ENCODE results near the gene MCC.

MCC gene

GRCh38 chr5:113357696-113358476 lies 130.4 kb downstream of the MCC start:
- no peak overlapping the region for H3K9ac ChIP-seq (ENCODE audit: low read depth in 1 of 2, low read length in 2 of 2)
- no peaks in the 10 kb centered on the region for H3K27me3 ChIP-seq (ENCODE audit: control insufficient read depth in 2 of 2, insufficient read depth in 2 of 2, low read length in 2 of 2)
- H3K4me3 ChIP-seq (ENCODE audit: low read length in 2 of 2), result no peak overlapping the region
- H3K36me3 ChIP-seq (ENCODE audit: control insufficient read depth in 2 of 2, insufficient read depth in 2 of 2, low read length in 2 of 2), result no peaks in the 10 kb centered on the region
- no peaks in the 10 kb centered on the region for H3K4me1 ChIP-seq (ENCODE audit: control insufficient read depth in 2 of 2, insufficient read depth in 2 of 2, low read length in 2 of 2)
- H3K27ac ChIP-seq (ENCODE audit: low read depth in 2 of 2, low read length in 2 of 2), result no peak overlapping the region
- no peaks in the 10 kb centered on the region for H3K9me3 ChIP-seq (ENCODE audit: control insufficient read depth in 2 of 2, low read length in 2 of 2)

- H3K9me3 ChIP-seq (ENCODE audit: control insufficient read depth in 2 of 2, low read length in 2 of 2), result no peaks in the 10 kb centered on the region
- no peaks in the 10 kb centered on the region for H3K4me1 ChIP-seq (ENCODE audit: control insufficient read depth in 2 of 2, insufficient read depth in 2 of 2, low read length in 2 of 2)
Observed at GRCh38 chr5:113356487-113356886, 131.8 kb downstream of the MCC start.

GRCh38 chr5:113354055-113354454 lies 134.2 kb downstream of the MCC start:
- no peaks in the 10 kb centered on the region for H3K27me3 ChIP-seq (ENCODE audit: control insufficient read depth in 2 of 2, insufficient read depth in 2 of 2, low read length in 2 of 2)
- no peaks in the 10 kb centered on the region for H3K9me3 ChIP-seq (ENCODE audit: control insufficient read depth in 2 of 2, low read length in 2 of 2)
- H3K4me1 ChIP-seq (ENCODE audit: control insufficient read depth in 2 of 2, insufficient read depth in 2 of 2, low read length in 2 of 2), result no peaks in the 10 kb centered on the region
- no peak overlapping the region for H3K4me3 ChIP-seq (ENCODE audit: low read length in 2 of 2)
- H3K9ac ChIP-seq (ENCODE audit: low read depth in 1 of 2, low read length in 2 of 2), result no peak overlapping the region
- no peak overlapping the region for H3K27ac ChIP-seq (ENCODE audit: low read depth in 2 of 2, low read length in 2 of 2)
- H3K36me3 ChIP-seq (ENCODE audit: control insufficient read depth in 2 of 2, insufficient read depth in 2 of 2, low read length in 2 of 2), result no peaks in the 10 kb centered on the region

More at GRCh38 chr5:113356487-113356886, 131.8 kb downstream of the MCC start:
- H3K36me3 ChIP-seq (ENCODE audit: control insufficient read depth in 2 of 2, insufficient read depth in 2 of 2, low read length in 2 of 2), result no peaks in the 10 kb centered on the region
- no peak overlapping the region for H3K9ac ChIP-seq (ENCODE audit: low read depth in 1 of 2, low read length in 2 of 2)
- H3K27me3 ChIP-seq (ENCODE audit: control insufficient read depth in 2 of 2, insufficient read depth in 2 of 2, low read length in 2 of 2), result no peaks in the 10 kb centered on the region
- H3K4me3 ChIP-seq (ENCODE audit: low read length in 2 of 2), result no peak overlapping the region
- no peak overlapping the region for H3K27ac ChIP-seq (ENCODE audit: low read depth in 2 of 2, low read length in 2 of 2)

- no peak overlapping the region for H3K9ac ChIP-seq (ENCODE audit: low read depth in 1 of 2, low read length in 2 of 2)
Observed at GRCh38 chr5:113347572-113347971, 140.7 kb downstream of the MCC start.

GRCh38 chr5:113344973-113345940 lies 143.0 kb downstream of the MCC start:
- Histone ChIP-seq H3K4me3 (ENCODE audit: low read length in 2 of 2) (no peak overlapping the region), H3K27me3 (ENCODE audit: control insufficient read depth in 2 of 2, insufficient read depth in 2 of 2, low read length in 2 of 2) (no peaks in the 10 kb centered on the region), H3K9ac (ENCODE audit: low read depth in 1 of 2, low read length in 2 of 2) (no peak overlapping the region), H3K4me1 (ENCODE audit: control insufficient read depth in 2 of 2, insufficient read depth in 2 of 2, low read length in 2 of 2) (no peaks in the 10 kb centered on the region), H3K9me3 (ENCODE audit: control insufficient read depth in 2 of 2, low read length in 2 of 2) (no peaks in the 10 kb centered on the region), H3K36me3 (ENCODE audit: control insufficient read depth in 2 of 2, insufficient read depth in 2 of 2, low read length in 2 of 2) (no peaks in the 10 kb centered on the region), H3K27ac (ENCODE audit: low read depth in 2 of 2, low read length in 2 of 2) (no peak overlapping the region)

More at GRCh38 chr5:113347572-113347971, 140.7 kb downstream of the MCC start:
- Histone ChIP-seq H3K27me3 (ENCODE audit: control insufficient read depth in 2 of 2, insufficient read depth in 2 of 2, low read length in 2 of 2) (no peaks in the 10 kb centered on the region), H3K4me1 (ENCODE audit: control insufficient read depth in 2 of 2, insufficient read depth in 2 of 2, low read length in 2 of 2) (no peaks in the 10 kb centered on the region), H3K36me3 (ENCODE audit: control insufficient read depth in 2 of 2, insufficient read depth in 2 of 2, low read length in 2 of 2) (no peaks in the 10 kb centered on the region), H3K27ac (ENCODE audit: low read depth in 2 of 2, low read length in 2 of 2) (no peak overlapping the region), H3K4me3 (ENCODE audit: low read length in 2 of 2) (no peak overlapping the region), H3K9me3 (ENCODE audit: control insufficient read depth in 2 of 2, low read length in 2 of 2) (no peaks in the 10 kb centered on the region)

- H3K4me3 ChIP-seq (ENCODE audit: low read length in 2 of 2), result no peak overlapping the region
- H3K27ac ChIP-seq (ENCODE audit: low read depth in 2 of 2, low read length in 2 of 2), result no peak overlapping the region
- no peaks in the 10 kb centered on the region for H3K27me3 ChIP-seq (ENCODE audit: control insufficient read depth in 2 of 2, insufficient read depth in 2 of 2, low read length in 2 of 2)
- H3K36me3 ChIP-seq (ENCODE audit: control insufficient read depth in 2 of 2, insufficient read depth in 2 of 2, low read length in 2 of 2), result no peaks in the 10 kb centered on the region
- no peak overlapping the region for H3K9ac ChIP-seq (ENCODE audit: low read depth in 1 of 2, low read length in 2 of 2)
- H3K9me3 ChIP-seq (ENCODE audit: control insufficient read depth in 2 of 2, low read length in 2 of 2), result no peaks in the 10 kb centered on the region
- no peaks in the 10 kb centered on the region for H3K4me1 ChIP-seq (ENCODE audit: control insufficient read depth in 2 of 2, insufficient read depth in 2 of 2, low read length in 2 of 2)
Observed at GRCh38 chr5:113343343-113343742, 144.9 kb downstream of the MCC start.

- no peaks in the 10 kb centered on the region for H3K27me3 ChIP-seq (ENCODE audit: control insufficient read depth in 2 of 2, insufficient read depth in 2 of 2, low read length in 2 of 2)
- H3K4me1 ChIP-seq (ENCODE audit: control insufficient read depth in 2 of 2, insufficient read depth in 2 of 2, low read length in 2 of 2), result no peaks in the 10 kb centered on the region
- H3K27ac ChIP-seq (ENCODE audit: low read depth in 2 of 2, low read length in 2 of 2), result no peak overlapping the region
- no peak overlapping the region for H3K9ac ChIP-seq (ENCODE audit: low read depth in 1 of 2, low read length in 2 of 2)
- no peak overlapping the region for H3K4me3 ChIP-seq (ENCODE audit: low read length in 2 of 2)
- no peaks in the 10 kb centered on the region for H3K36me3 ChIP-seq (ENCODE audit: control insufficient read depth in 2 of 2, insufficient read depth in 2 of 2, low read length in 2 of 2)
- H3K9me3 ChIP-seq (ENCODE audit: control insufficient read depth in 2 of 2, low read length in 2 of 2), result no peaks in the 10 kb centered on the region
Observed at GRCh38 chr5:113340537-113340936, 147.7 kb downstream of the MCC start.

- no peaks in the 10 kb centered on the region for H3K4me1 ChIP-seq (ENCODE audit: control insufficient read depth in 2 of 2, insufficient read depth in 2 of 2, low read length in 2 of 2)
- no peaks in the 10 kb centered on the region for H3K27me3 ChIP-seq (ENCODE audit: control insufficient read depth in 2 of 2, insufficient read depth in 2 of 2, low read length in 2 of 2)
- H3K27ac ChIP-seq (ENCODE audit: low read depth in 2 of 2, low read length in 2 of 2), result no peak overlapping the region
- H3K4me3 ChIP-seq (ENCODE audit: low read length in 2 of 2), result no peak overlapping the region
- H3K36me3 ChIP-seq (ENCODE audit: control insufficient read depth in 2 of 2, insufficient read depth in 2 of 2, low read length in 2 of 2), result no peaks in the 10 kb centered on the region
- no peaks in the 10 kb centered on the region for H3K9me3 ChIP-seq (ENCODE audit: control insufficient read depth in 2 of 2, low read length in 2 of 2)
- H3K9ac ChIP-seq (ENCODE audit: low read depth in 1 of 2, low read length in 2 of 2), result no peak overlapping the region
Observed at GRCh38 chr5:113338628-113339027, 149.6 kb downstream of the MCC start.

GRCh38 chr5:113337515-113338415 lies 150.5 kb downstream of the MCC start:
- H3K36me3 ChIP-seq (ENCODE audit: control insufficient read depth in 2 of 2, insufficient read depth in 2 of 2, low read length in 2 of 2), result no peaks in the 10 kb centered on the region
- no peaks in the 10 kb centered on the region for H3K27me3 ChIP-seq (ENCODE audit: control insufficient read depth in 2 of 2, insufficient read depth in 2 of 2, low read length in 2 of 2)
- H3K27ac ChIP-seq (ENCODE audit: low read depth in 2 of 2, low read length in 2 of 2), result no peak overlapping the region
- no peaks in the 10 kb centered on the region for H3K9me3 ChIP-seq (ENCODE audit: control insufficient read depth in 2 of 2, low read length in 2 of 2)
- no peak overlapping the region for H3K4me3 ChIP-seq (ENCODE audit: low read length in 2 of 2)
- no peaks in the 10 kb centered on the region for H3K4me1 ChIP-seq (ENCODE audit: control insufficient read depth in 2 of 2, insufficient read depth in 2 of 2, low read length in 2 of 2)
- no peak overlapping the region for H3K9ac ChIP-seq (ENCODE audit: low read depth in 1 of 2, low read length in 2 of 2)

All from mucosa of rectum (tissue), 2 donors.